Mesendoderm (in vitro differentiated cells): ENCODE measurements around the gene FRAS1.

ENCODE experiments used
- DNase-seq: peaks from one replicate; pipeline ENCODE4 v3.0.0; 2013
- H2AK5ac ChIP-seq: 2 replicates; pipeline ENCODE4 v1.6.1; 2013; ENCODE audit warnings: low read length, inconsistent platforms
- H2BK120ac ChIP-seq: 2 replicates; pipeline ENCODE4 v1.6.1; 2013; ENCODE audit warnings: low read depth, mild to moderate bottlenecking, low read length, moderate library complexity, mixed read lengths
- H2BK15ac ChIP-seq: replicated peaks from 2 replicates; pipeline ENCODE4 v1.6.1; 2013; ENCODE audit warnings: low read depth, mild to moderate bottlenecking, moderate library complexity
- H2BK5ac ChIP-seq: 2 replicates; pipeline ENCODE4 v1.6.1; 2013; ENCODE audit warnings: low read length, inconsistent platforms
- H3K18ac ChIP-seq: 2 replicates; pipeline ENCODE4 v1.6.1; 2013; ENCODE audit warnings: mild to moderate bottlenecking, low read length, mixed read lengths
- H3K23ac ChIP-seq: one replicate; pipeline ENCODE4 v1.6.1; 2013; ENCODE audit warnings: low read length
- H3K27ac ChIP-seq: 2 replicates; pipeline ENCODE4 v1.5.1; 2013; ENCODE audit warnings: low read depth, mild to moderate bottlenecking, inconsistent platforms, low read length, moderate library complexity
- H3K27me3 ChIP-seq: 2 replicates; pipeline ENCODE4 v1.6.1; 2013; ENCODE audit warnings: low read length, control low read depth, mild to moderate bottlenecking, inconsistent platforms; ENCODE audit not compliant: insufficient read depth, poor library complexity
- H3K36me3 ChIP-seq: 2 replicates; pipeline ENCODE4 v1.6.1; 2013; ENCODE audit warnings: low read length, inconsistent platforms; ENCODE audit not compliant: control insufficient read depth, insufficient read depth
- H3K4ac ChIP-seq: one replicate; pipeline ENCODE4 v1.6.1; 2013; ENCODE audit warnings: low read depth, mild to moderate bottlenecking, low read length, moderate library complexity
- H3K4me1 ChIP-seq: 2 replicates; pipeline ENCODE4 v1.6.1; 2013; ENCODE audit warnings: low read depth, low read length, inconsistent platforms; ENCODE audit not compliant: control insufficient read depth
- H3K4me2 ChIP-seq: 2 replicates; pipeline ENCODE4 v1.6.1; 2013; ENCODE audit warnings: low read length
- H3K4me3 ChIP-seq: 2 replicates; pipeline ENCODE4 v1.5.1; 2013; ENCODE audit warnings: mild to moderate bottlenecking, low read length
- H3K56ac ChIP-seq: one replicate; pipeline ENCODE4 v1.6.1; 2013; ENCODE audit warnings: low read length
- H3K79me1 ChIP-seq: 2 replicates; pipeline ENCODE4 v1.6.1; 2013; ENCODE audit warnings: low read length, inconsistent platforms
- H3K79me2 ChIP-seq: 2 replicates; pipeline ENCODE4 v1.6.1; 2013; ENCODE audit warnings: mild to moderate bottlenecking, low read length; ENCODE audit not compliant: control insufficient read depth, insufficient read depth
- H3K9ac ChIP-seq: 2 replicates; pipeline ENCODE4 v1.6.1; 2013; ENCODE audit warnings: low read length, inconsistent platforms
- H4K5ac ChIP-seq: one replicate; pipeline ENCODE4 v1.6.1; 2013; ENCODE audit warnings: low read length
- H4K8ac ChIP-seq: one replicate; pipeline ENCODE4 v1.6.1; 2013; ENCODE audit warnings: low read depth, mild to moderate bottlenecking, control low read depth, low read length, moderate library complexity
- WGBS: extraction: QIAGEN DNeasy Blood & Tissue Kit; methylation state at CpG from one replicate; pipeline ENCODE4 v1.1.7; 2013; ENCODE audit warnings: low lambda C conversion rate, missing lambda C conversion rate; ENCODE audit not compliant: insufficient coverage; ENCODE audit errors: extremely low coverage; 5-methylcytosine and 5-hydroxymethylcytosine counted together

The FRAS1 gene

GRCh38 chr4:78059938-78060337 is 2.8 kb downstream of the FRAS1 start:
- H3K79me2 ChIP-seq: peaks cover 58% of the 10 kb centered on the region
- H3K27ac ChIP-seq: no peak overlapping the region
- DNase-seq: no peak
- no peak overlapping the region for H2BK15ac ChIP-seq
- H3K4me2 ChIP-seq: no peak overlapping the region
- H3K4me3 ChIP-seq: no peak overlapping the region
- H3K36me3 ChIP-seq: no peaks in the 10 kb centered on the region
- no peak overlapping the region for H2AK5ac ChIP-seq
- H3K18ac ChIP-seq: no peak overlapping the region
- H4K8ac ChIP-seq: no peak overlapping the region
- H3K4ac ChIP-seq: no peak overlapping the region
- H3K79me1 ChIP-seq: no peaks in the 10 kb centered on the region
- no peak overlapping the region for H2BK120ac ChIP-seq
- H4K5ac ChIP-seq: no peak overlapping the region
- no peaks in the 10 kb centered on the region for H3K27me3 ChIP-seq
- H3K23ac ChIP-seq: no peak overlapping the region
- peaks cover 3% of the 10 kb centered on the region for H3K4me1 ChIP-seq
- WGBS: no CpG with 5 or more reads among the region's 1 CpG
- no peak overlapping the region for H2BK5ac ChIP-seq
- H3K56ac ChIP-seq: no peak overlapping the region
- H3K9ac ChIP-seq: no peak overlapping the region

- WGBS: no CpG with 5 or more reads among the region's 2 CpGs
- no peak overlapping the region for H3K9ac ChIP-seq
- H3K27ac ChIP-seq: no peak overlapping the region
These were observed 4.9 kb downstream of the FRAS1 start for GRCh38 chr4:78061939-78062570.

GRCh38 chr4:78065508-78066192 is 8.5 kb downstream of the FRAS1 start:
- no peak overlapping the region for H4K8ac ChIP-seq
- no peak for DNase-seq
- H3K27ac ChIP-seq: no peak overlapping the region
- no peak overlapping the region for H2BK15ac ChIP-seq
- no peak overlapping the region for H2BK120ac ChIP-seq
- no peaks in the 10 kb centered on the region for H3K27me3 ChIP-seq
- H2BK5ac ChIP-seq: no peak overlapping the region
- H3K79me1 ChIP-seq: peaks cover 9% of the 10 kb centered on the region
- H3K23ac ChIP-seq: no peak overlapping the region
- H4K5ac ChIP-seq: no peak overlapping the region
- H2AK5ac ChIP-seq: no peak overlapping the region
- no peak overlapping the region for H3K4me2 ChIP-seq
- no peak overlapping the region for H3K18ac ChIP-seq
- H3K4me1 ChIP-seq: peaks cover 5% of the 10 kb centered on the region
- no CpG with 5 or more reads among the region's 4 CpGs for WGBS
- no peak overlapping the region for H3K9ac ChIP-seq
- H3K36me3 ChIP-seq: no peaks in the 10 kb centered on the region
- H3K56ac ChIP-seq: no peak overlapping the region
- H3K4me3 ChIP-seq: no peak overlapping the region
- peaks cover 37% of the 10 kb centered on the region for H3K79me2 ChIP-seq
- no peak overlapping the region for H3K4ac ChIP-seq

More at GRCh38 chr4:78061939-78062570, 4.9 kb downstream of the FRAS1 start:
- Histone ChIP-seq H3K4me2 (no peak overlapping the region), H2BK15ac (no peak overlapping the region), H2BK120ac (no peak overlapping the region), H3K79me1 (no peaks in the 10 kb centered on the region), H3K4me1 (peaks cover 5% of the 10 kb centered on the region), H3K23ac (no peak overlapping the region), H3K36me3 (no peaks in the 10 kb centered on the region), H3K4me3 (no peak overlapping the region), H3K56ac (no peak overlapping the region), H2AK5ac (no peak overlapping the region), H2BK5ac (no peak overlapping the region), H3K4ac (no peak overlapping the region), H4K5ac (no peak overlapping the region), H3K79me2 (peaks cover 63% of the 10 kb centered on the region), H3K18ac (no peak overlapping the region), H3K27me3 (no peaks in the 10 kb centered on the region), H4K8ac (no peak overlapping the region)
- no peak for DNase-seq

DNA sequence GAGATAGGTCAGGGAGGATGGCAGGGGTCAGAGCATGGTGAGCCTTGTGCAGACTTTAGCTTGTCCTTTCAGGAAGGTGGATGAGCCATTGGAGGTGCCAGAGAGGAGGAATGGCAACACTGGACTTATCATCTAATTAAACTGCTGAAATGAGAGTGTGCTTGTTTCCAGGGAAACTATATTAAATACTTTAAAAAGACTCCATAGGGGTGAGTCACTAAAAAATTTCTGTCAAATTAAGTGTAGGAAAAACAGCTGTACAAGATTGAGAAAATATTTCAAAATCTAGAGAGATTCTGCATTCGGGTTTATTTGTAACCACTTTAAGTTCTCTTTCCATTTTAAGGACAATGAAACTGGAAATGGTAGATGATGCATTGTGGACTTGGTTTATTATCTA is 11.4 kb downstream of the FRAS1 start:
- H3K9ac ChIP-seq: no peak overlapping the region
- H2BK5ac ChIP-seq: no peak overlapping the region
- no peak overlapping the region for H3K4me3 ChIP-seq
- H3K56ac ChIP-seq: no peak overlapping the region
- DNase-seq: no peak
- H2AK5ac ChIP-seq: no peak overlapping the region
- H3K36me3 ChIP-seq: no peaks in the 10 kb centered on the region
- H3K18ac ChIP-seq: no peak overlapping the region
- H2BK120ac ChIP-seq: no peak overlapping the region
- H3K27me3 ChIP-seq: no peaks in the 10 kb centered on the region
- H3K79me1 ChIP-seq: peaks cover 10% of the 10 kb centered on the region
- H3K4me2 ChIP-seq: no peak overlapping the region
- no peak overlapping the region for H4K5ac ChIP-seq
- peaks cover 2% of the 10 kb centered on the region for H3K4me1 ChIP-seq
- WGBS: no CpG with 5 or more reads among the region's 1 CpG
- H3K23ac ChIP-seq: no peak overlapping the region
- H4K8ac ChIP-seq: no peak overlapping the region
- H3K27ac ChIP-seq: no peak overlapping the region
- no peak overlapping the region for H3K4ac ChIP-seq
- H3K79me2 ChIP-seq: peaks cover 12% of the 10 kb centered on the region
- no peak overlapping the region for H2BK15ac ChIP-seq

GRCh38 chr4:78069319-78069718 is 12.2 kb downstream of the FRAS1 start:
- H3K27me3 ChIP-seq: no peaks in the 10 kb centered on the region
- no peak overlapping the region for H4K5ac ChIP-seq
- no peak overlapping the region for H2BK5ac ChIP-seq
- no peak overlapping the region for H2BK15ac ChIP-seq
- no peak overlapping the region for H3K23ac ChIP-seq
- no peak overlapping the region for H3K56ac ChIP-seq
- no peak overlapping the region for H3K9ac ChIP-seq
- peaks cover 2% of the 10 kb centered on the region for H3K4me1 ChIP-seq
- H2AK5ac ChIP-seq: no peak overlapping the region
- H3K36me3 ChIP-seq: no peaks in the 10 kb centered on the region
- peaks cover 10% of the 10 kb centered on the region for H3K79me1 ChIP-seq
- H2BK120ac ChIP-seq: no peak overlapping the region
- H3K4me3 ChIP-seq: no peak overlapping the region
- DNase-seq: no peak
- no peak overlapping the region for H4K8ac ChIP-seq
- no peak overlapping the region for H3K4me2 ChIP-seq
- WGBS: no CpG with 5 or more reads among the region's 4 CpGs
- H3K27ac ChIP-seq: no peak overlapping the region
- no peak overlapping the region for H3K18ac ChIP-seq
- no peak overlapping the region for H3K4ac ChIP-seq
- peaks cover 12% of the 10 kb centered on the region for H3K79me2 ChIP-seq
